GM21423 (cell line): ENCODE measurements around the gene WNT2.
A peak's percentile ranks its signal among the peaks of the same experiment; 100 is the strongest.
"Not testable (repeated sequence)": the region's sequence is repeated elsewhere in the genome, so short reads cannot be mapped to it uniquely, and the experiment has no call there.

Experiments
- ATAC-seq: cut with Tn5 transposase; IDR thresholded peaks from one replicate; pipeline ENCODE4 v1.9.1; 2021; ENCODE audit warnings: mild to moderate bottlenecking, moderate library complexity; ENCODE audit not compliant: unreplicated experiment

The WNT2 gene

GRCh38 chr7:117270371-117270770 lies 52.5 kb downstream of the WNT2 start:
- ATAC-seq = no peak

DNA sequence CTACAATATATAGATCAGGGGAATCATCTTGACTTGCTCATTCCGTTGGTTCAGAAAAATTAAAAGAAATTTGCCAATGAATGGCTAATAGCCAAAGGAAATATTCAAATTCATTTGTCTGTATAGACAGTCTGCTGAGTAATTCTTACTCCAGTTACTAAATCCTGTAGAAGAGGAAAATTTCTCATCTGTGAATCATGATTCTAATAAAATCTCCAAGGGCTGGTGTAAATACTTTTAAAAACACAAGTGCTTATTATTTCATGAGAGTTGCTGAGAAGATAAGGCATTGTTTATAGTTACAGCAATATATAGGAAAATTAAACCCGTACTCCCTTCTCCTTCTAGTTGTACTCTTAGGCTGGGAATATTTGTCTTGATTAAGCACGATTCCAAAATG lies 53.0 kb downstream of the WNT2 start:
- no peak for ATAC-seq

DNA sequence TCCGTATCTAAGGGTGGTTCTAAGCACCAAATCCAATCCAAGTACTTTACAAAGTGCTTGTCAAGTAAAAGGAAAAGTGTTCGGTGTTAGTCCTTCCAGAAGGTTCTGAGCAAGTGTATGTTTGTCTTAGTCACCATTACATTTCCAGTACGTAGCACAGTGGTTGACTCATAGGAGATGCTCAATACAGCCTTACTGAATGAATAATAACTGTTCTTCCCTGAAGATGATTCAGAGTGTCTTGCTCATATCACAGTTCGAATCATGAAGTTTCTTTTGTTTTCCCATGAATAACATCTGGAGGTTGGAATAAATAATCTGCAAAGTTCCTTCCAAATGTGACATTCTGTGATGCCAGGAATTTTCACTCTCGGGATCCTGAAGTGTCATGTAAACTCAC lies 53.4 kb downstream of the WNT2 start:
- no peak for ATAC-seq

- no peak for ATAC-seq
Observed at GRCh38 chr7:117264716-117265115, 58.1 kb downstream of the WNT2 start.

- no peak for ATAC-seq
Observed at GRCh38 chr7:117262546-117262945, 60.3 kb downstream of the WNT2 start.

DNA sequence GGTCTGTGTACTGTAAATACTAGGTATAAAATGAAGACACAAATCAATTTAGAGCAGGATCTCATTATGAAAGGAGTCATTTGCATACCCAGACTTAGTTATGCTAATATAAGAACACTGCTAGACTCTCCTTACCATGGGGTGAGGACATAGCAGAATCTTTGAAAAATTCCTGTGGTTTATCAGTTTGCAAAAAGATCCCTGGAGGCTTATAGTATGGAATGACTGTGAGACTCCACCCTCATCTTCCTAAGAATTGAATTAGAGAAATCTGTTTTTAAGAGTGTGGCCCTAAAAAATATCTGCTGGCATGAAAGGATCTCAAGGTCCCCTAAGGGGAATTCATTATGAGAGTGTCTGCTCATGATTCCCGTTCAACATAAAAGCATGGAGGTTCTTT lies 63.2 kb downstream of the WNT2 start:
- ATAC-seq = no peak

DNA sequence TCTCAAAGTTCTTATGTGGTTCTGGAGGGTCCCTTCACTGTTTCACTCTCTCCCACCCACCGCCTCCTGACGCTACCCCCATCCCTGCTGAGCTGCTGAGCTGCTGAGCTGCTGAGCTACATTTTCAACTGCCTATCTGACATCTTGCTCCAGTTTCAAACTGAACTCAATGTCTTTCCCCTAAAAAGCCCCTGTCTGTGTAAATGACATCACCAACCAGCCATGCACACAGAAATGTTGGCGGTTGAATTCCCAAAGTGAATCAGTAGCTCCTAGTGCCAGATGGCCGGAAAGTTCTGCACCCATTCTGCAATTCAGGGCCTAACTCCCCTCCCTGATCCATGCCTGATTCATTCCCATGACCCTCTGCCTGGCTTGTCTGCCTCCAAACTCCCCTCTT lies 71.2 kb downstream of the WNT2 start:
- ATAC-seq = no peak

GRCh38 chr7:117250801-117251200 lies 72.1 kb downstream of the WNT2 start:
- ATAC-seq = no peak

- ATAC-seq = no peak
Observed at GRCh38 chr7:117250245-117250644, 72.6 kb downstream of the WNT2 start.

- ATAC-seq = no peak
Observed at GRCh38 chr7:117249696-117250095, 73.2 kb downstream of the WNT2 start.

GRCh38 chr7:117248829-117249228 lies 74.0 kb downstream of the WNT2 start:
- no peak for ATAC-seq

GRCh38 chr7:117247809-117248208 lies 75.0 kb downstream of the WNT2 start:
- ATAC-seq = no peak

- ATAC-seq = not testable (repeated sequence)
Observed at GRCh38 chr7:117245703-117246102, 77.2 kb downstream of the WNT2 start.

GRCh38 chr7:117243390-117243789 lies 79.5 kb downstream of the WNT2 start:
- no peak for ATAC-seq

DNA sequence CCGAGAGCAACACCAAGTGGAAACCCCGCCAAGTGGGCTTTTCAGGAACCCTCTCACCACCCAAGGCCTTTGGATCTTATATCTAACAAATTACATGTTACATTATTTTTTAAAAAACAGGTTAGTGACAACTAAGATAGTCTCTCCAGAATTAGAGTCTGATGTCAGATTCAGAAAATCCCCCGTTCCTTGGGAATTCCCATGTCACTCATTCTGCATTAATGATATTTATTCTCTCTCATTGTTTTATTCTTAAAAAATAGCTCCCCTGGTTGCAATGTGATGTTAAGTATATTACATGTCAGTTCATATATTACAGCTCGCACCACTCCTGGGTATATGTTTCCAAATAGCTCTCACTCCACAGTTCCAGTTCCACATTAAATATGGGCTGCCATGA lies 81.8 kb downstream of the WNT2 start:
- ATAC-seq = no peak

GRCh38 chr7:117238937-117239336 lies 83.9 kb downstream of the WNT2 start:
- no peak for ATAC-seq

DNA sequence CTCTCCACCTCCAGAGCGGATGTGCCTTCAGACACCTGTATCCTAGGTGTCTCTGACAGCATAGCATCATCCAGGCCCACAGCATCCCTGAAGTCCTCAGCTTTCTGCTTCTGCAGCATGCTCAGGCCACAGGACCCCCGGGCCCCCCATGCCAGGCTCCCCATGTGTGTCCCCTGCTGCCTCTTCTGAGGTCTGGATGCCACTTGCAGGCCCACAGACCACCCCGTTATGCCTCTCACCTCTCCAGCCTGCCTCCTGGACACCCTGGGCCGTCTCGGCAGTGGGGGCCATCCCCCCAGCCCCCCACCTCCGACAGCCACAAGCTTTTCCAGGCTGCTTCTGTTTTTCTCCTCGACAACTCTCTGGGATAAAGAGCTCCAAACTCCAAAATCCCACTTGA lies 84.4 kb downstream of the WNT2 start:
- no peak for ATAC-seq

GRCh38 chr7:117237646-117238045 lies 85.2 kb downstream of the WNT2 start:
- no peak for ATAC-seq

DNA sequence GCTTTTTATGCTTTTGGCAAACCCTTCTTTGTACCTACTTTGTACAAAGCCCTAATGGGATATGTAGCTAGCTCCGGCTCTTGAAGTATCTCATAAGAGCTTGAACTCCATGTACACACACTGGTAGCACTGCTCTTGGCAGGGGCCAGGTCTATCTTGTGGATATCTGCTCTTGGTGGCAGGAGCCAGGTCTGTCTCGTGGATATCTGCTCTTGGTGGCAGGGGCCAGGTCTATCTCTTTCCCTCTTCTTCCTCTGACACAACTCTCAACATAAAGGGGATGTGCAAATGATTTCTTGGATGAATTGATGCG lies 91.9 kb downstream of the WNT2 start:
- ATAC-seq = no peak

GRCh38 chr7:117230276-117231046 lies 92.4 kb downstream of the WNT2 start:
- ATAC-seq = peak; percentile 76

DNA sequence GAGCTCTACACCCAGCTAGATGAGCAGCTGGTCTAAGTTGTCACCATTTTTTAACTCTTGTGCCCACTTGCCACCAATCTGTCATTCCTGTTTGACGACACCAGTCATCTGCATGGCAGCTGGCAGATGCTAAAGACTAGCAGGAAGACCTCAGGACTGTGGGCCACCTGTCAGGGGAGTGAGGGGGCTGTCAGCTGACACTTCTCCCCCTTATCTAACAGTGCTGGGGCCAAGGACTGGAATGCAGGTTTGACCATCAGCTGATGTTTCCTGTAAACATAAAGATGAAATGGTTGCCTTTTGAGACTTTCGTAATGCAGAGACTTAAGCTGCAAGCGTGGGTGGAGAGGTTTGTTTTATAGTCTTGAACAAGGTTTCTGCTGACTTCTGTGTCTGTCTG lies 93.5 kb downstream of the WNT2 start:
- ATAC-seq = no peak

DNA sequence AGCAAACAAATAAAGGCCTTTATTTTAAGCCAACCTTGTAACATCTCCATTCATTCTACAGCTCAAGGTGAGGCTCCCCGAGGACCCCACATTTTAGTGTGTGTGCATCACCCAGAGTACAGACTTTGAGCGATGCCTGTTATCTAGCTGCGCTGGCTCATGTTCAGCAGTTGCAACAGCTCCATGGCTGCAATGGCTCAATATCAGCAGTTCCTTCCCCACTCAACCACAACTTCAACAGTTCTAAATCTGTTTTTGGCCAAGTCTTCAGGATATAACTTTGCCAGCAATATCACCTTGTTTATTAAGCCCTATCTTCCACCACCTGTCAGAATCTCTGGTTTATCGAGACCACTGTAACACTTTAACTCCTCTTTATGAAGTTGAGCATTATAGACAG lies 95.8 kb downstream of the WNT2 start:
- ATAC-seq = no peak

DNA sequence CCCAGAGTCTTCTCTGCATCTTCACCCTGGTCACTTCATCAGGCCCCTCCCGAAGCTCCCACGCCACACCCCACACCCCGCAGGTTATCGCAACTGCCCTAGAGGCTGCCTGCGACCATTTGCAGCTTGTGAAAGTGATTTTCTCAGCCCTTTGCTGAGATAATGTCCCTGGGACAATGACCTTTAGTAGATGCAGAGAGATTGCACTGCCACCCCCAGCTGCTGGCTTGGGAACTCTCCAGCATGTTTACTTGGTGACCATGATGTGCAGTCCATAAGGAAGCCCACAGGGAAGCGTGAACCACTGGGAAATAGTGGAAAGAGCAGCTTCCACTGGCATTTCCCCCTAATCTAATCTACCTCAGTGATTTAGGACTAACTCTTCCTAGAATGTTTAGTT lies 97.3 kb downstream of the WNT2 start:
- no peak for ATAC-seq
